Uterine smooth muscle cell (primary cell): ENCODE data around the gene ZNF564. TPM values are rescaled to one million over a fixed set of nuclear protein-coding genes. Genes with fewer than 3 reads are reported as not detected.

Experiments used
- total RNA-seq: library from RNA; depleted of rRNA; stranded (reverse); fragments of >200 nt; gene quantifications from 2 replicates; pipeline ENCODE4 v1.2.3, GENCODE V29; 2014

Gene ZNF564
- 8.9 and 9.9 TPM in 2 replicates for total RNA-seq

DNA sequence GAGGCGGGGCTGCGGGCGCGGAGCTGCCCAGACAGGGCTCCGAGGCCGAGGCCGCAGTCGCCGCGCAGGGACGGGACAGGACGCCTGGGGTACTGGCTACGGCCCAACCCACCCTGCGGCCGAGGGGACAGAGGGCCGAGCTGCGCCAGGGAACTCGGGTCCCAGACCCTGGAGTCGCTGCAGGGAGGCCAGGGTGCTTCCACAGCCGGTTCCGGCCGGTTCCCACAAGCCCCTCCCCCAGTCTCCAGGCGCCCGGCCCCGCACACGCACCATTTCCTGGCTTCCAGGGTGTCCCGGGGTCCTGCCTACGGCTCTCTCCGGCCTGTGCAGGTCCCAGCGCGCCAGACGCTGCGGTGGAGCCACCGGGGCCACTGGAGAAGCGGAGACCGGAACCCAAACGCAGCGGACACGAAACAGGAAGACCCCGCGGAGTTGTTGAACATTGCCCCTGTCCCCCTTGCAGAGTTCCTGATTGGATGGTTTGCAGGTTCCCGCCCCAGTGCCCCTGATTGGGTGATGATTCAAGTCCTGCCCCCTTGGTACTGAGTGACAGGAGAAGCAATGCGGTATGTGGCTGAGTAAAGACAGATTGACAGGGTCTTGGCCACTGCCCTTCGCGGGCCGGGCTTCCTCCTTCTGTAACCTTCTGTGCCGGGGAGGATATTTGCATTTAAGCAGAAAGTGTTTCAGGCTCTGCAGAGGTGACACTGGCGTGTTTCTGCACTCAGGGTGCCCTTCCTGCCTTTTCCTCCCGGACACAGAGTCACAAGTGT is at the start of gene ZNF564:
ZNF564 (minus strand) TSS at position 423 of the 773 bp plus-strand sequence; CDS start at position 273, 150 bp downstream.

DNA sequence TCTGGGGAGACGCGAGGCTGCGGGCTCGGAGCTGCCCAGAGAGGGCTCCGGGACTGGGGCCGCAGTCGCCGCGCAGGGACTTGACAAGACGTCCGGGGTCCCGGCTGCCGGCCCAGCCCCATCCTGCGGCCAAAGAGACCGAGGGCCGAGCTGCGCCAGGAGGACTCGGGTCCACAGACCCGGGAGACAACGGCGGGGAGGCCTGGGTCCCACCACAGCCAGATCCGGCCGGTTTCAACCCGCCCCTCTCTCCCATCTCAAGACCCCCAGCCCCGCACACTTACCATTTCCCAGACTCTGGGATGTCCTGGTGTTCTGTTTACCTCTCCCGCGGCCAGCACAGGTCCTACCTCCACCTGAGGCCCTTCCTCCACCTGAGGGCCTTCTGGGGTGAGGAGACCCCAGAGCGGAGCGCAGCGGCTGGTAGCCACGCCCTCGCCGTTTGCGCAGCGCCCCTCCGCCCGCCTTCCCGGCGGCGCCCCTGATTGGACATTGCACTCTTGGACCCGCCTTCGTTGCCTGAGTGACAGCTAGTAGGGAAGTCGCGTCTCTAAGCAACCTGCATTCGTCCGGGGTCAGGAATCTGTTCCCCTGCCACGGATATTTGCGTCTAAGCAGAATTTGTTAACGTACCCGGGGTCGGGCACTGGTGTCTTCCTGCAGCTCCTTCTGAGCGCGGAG is 66.8 kb downstream of the ZNF564 start, which contains the start of gene ZNF709:
ZNF709 (minus strand) TSS at position 446 of the 681 bp plus-strand sequence; CDS start at position 287, 159 bp downstream.

Other genes starting within 250 kb of the ZNF564 start
- gene ZNF563, start 217.8 kb downstream of the ZNF564 start, total RNA-seq = 3.0 and 3.8 TPM in 2 replicates
- 4.6 and 8.6 TPM in 2 replicates for gene ZNF442, start 185.8 kb downstream of the ZNF564 start, total RNA-seq
- 2.4 and 3.4 TPM in 2 replicates for gene ZNF799, start 150.2 kb downstream of the ZNF564 start, total RNA-seq
- gene ZNF443, start 110.5 kb downstream of the ZNF564 start, total RNA-seq = 2.4 and 3.7 TPM in 2 replicates
- gene ZNF709, start 66.7 kb downstream of the ZNF564 start, total RNA-seq = 2.7 and 4.7 TPM in 2 replicates
- 10.9 and 11.0 TPM in 2 replicates for gene ZNF490, start 59.3 kb upstream of the ZNF564 start, total RNA-seq
- gene ZNF791, start 59.4 kb upstream of the ZNF564 start, total RNA-seq = 17.2 and 17.5 TPM in 2 replicates
- gene MAN2B1, start 115.3 kb upstream of the ZNF564 start, total RNA-seq = 21.6 and 32.9 TPM in 2 replicates
- gene WDR83, start 115.3 kb upstream of the ZNF564 start, total RNA-seq = 6.3 and 10.4 TPM in 2 replicates
- 65.7 and 70.2 TPM in 2 replicates for gene DHPS, start 130.4 kb upstream of the ZNF564 start, total RNA-seq
- gene GNG14, start 136.5 kb upstream of the ZNF564 start, total RNA-seq = not detected in 2 replicates
- gene FBXW9, start 145.1 kb upstream of the ZNF564 start, total RNA-seq = 7.2 and 7.6 TPM in 2 replicates
- gene TNPO2, start 172.4 kb upstream of the ZNF564 start, total RNA-seq = 42.2 and 47.4 TPM in 2 replicates
- 93.1 and 115 TPM in 2 replicates for gene TRIR, start 183.2 kb upstream of the ZNF564 start, total RNA-seq
- 116 and 130 TPM in 2 replicates for gene GET3, start 186.0 kb upstream of the ZNF564 start, total RNA-seq
- gene BEST2, start 200.3 kb upstream of the ZNF564 start, total RNA-seq = 0.25 TPM in 1 of 2 replicates, not detected in the other
- gene HOOK2, start 224.1 kb upstream of the ZNF564 start, total RNA-seq = 12.8 and 24.1 TPM in 2 replicates
- gene JUNB, start 240.0 kb upstream of the ZNF564 start, total RNA-seq = 41.7 and 53.9 TPM in 2 replicates